Measurements from ENCODE around the gene UBE4B.

Gene UBE4B

DNA sequence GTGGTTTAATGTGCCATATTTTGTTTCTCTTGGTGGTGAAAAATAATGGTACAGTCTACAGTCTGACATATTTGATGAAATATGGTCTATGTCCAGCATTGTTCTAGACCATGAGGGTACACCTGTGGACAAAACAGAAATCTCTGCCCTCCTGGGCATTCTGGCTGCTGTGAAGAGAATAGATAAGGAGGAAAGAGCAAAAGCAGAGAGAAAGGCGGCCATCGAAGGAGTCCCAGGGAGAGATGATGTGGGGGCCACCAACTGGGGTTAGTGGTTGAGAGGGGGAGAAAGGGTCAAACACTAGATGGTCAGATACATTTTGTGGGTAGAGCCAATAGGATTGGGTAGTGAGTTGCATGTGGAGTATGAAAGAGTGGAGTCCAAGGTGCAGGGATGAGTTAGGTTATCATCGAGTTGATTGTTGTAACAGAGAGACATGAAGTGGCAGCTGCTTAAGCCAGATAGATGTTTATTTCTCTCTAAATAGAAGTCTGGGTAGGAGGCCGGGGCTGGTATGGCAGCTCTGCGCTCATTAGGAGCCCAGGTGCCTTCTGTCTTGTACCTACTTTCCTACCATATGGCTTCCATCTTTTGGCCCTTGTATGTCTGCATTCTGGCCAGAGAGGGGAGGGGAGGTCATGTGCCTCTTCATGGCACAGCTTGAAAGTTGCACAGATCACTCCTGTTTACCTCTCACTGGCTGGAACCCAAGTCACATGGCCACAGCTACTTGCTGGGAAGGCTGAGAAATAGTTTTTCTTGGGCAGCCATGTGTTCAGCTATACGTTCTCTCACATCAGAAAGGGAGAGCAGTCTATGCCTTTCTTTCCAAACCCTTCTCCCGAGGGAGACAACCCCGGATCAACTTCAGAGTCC lies 13.0 kb downstream of the UBE4B start:
- DNase-seq (ENCODE audit: low spot score): no peak
- no peak for TF ChIP-seq CTCF (IDR thresholded peaks at IDR 0.05; ENCODE audit: extremely low read depth, missing control alignments)

GRCh38 chr1:10046356-10047085 lies 13.8 kb downstream of the UBE4B start:
- no peak for TF ChIP-seq CTCF (IDR thresholded peaks at IDR 0.05; ENCODE audit: extremely low read depth, missing control alignments)
- no peak for DNase-seq (ENCODE audit: low spot score)

- TF ChIP-seq CTCF (IDR thresholded peaks at IDR 0.05; ENCODE audit: extremely low read depth, missing control alignments): no peak
- DNase-seq (ENCODE audit: low spot score): no peak
Observed at GRCh38 chr1:10048601-10049000, 15.8 kb downstream of the UBE4B start.

DNA sequence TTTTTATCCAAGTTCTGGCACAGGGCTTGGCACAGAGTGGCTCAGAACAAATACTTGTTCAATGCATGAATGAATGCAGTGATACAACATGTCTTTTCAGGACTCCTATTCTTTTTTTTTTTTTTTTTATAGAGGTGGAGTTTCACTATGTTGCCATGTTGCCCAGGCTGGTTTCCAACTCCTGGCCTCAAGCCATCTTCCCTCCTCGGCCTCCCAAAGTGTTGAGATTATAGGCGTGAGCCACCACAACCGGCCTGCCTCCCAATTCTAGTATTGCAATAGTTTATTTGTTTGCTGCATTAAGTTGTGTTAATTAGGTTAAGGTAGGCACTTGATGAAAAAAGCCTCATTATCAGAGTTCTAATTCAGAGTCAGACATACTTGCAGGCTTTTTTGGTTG lies 17.9 kb downstream of the UBE4B start:
- DNase-seq (ENCODE audit: low spot score): no peak
- TF ChIP-seq CTCF (IDR thresholded peaks at IDR 0.05; ENCODE audit: extremely low read depth, missing control alignments): no peak

DNA sequence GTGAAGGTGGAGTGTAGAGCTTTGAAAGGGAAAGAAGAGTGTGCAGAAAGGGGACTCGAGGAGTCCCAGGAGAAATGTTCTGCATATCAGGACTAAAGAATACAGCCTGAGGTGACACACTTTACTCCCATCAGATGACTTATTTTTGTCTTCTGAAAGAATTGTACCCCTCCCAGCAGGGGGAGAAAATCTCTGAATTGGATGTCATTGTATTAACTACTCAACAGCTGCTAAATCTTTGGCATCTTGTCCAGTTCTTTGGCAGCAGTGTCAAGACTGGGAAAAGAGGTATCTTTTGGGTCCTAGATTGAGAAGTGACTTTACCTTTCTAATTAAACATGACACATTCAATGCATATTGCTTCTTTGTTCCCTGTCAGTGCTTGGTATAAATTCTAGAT lies 18.9 kb downstream of the UBE4B start:
- no peak for TF ChIP-seq CTCF (IDR thresholded peaks at IDR 0.05; ENCODE audit: extremely low read depth, missing control alignments)
- no peak for DNase-seq (ENCODE audit: low spot score)

DNA sequence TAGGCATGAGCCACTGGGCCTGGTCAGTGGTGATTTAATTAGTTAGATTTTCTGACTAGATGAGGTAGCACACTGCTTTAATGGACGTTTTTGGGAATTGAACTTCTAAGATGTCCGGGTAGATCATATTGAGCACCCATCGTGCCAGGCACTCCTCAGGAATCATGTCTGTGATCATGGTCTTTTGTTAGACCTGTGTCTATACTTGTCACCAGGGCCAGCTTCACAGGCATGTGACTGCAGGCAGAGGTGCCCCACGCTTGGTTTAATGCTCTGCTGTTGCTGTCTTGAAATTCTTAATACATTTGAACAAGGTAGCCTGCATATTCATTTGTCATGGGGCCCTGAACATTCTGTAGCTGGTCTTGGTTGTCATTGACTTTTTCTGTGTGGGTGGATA lies 19.6 kb downstream of the UBE4B start:
- no peak for TF ChIP-seq CTCF (IDR thresholded peaks at IDR 0.05; ENCODE audit: extremely low read depth, missing control alignments)
- no peak for DNase-seq (ENCODE audit: low spot score)

DNA sequence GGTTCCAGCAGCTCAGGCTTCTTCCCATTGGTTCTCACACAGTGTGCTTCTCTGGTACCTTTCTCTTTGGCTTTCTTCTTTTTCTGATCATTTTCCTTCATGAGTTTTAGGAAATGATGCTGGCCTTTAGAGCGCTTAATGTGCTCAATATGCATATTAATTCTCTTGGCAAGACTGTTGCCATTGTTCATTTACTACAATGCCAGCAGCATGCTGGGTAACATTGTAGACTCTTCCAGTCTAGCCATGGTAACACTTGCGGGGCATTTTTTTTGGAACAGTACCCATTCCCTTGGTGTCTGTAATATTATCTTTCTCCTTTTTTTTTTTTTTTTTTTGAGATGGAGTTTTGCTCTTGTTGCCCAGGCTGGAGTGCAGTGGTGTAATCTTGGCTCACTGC lies 21.7 kb downstream of the UBE4B start:
- TF ChIP-seq CTCF (IDR thresholded peaks at IDR 0.05; ENCODE audit: extremely low read depth, missing control alignments): no peak
- no peak for DNase-seq (ENCODE audit: low spot score)

All from GM20000 (cell line).